ENCODE results near the gene APBA3.

DNA sequence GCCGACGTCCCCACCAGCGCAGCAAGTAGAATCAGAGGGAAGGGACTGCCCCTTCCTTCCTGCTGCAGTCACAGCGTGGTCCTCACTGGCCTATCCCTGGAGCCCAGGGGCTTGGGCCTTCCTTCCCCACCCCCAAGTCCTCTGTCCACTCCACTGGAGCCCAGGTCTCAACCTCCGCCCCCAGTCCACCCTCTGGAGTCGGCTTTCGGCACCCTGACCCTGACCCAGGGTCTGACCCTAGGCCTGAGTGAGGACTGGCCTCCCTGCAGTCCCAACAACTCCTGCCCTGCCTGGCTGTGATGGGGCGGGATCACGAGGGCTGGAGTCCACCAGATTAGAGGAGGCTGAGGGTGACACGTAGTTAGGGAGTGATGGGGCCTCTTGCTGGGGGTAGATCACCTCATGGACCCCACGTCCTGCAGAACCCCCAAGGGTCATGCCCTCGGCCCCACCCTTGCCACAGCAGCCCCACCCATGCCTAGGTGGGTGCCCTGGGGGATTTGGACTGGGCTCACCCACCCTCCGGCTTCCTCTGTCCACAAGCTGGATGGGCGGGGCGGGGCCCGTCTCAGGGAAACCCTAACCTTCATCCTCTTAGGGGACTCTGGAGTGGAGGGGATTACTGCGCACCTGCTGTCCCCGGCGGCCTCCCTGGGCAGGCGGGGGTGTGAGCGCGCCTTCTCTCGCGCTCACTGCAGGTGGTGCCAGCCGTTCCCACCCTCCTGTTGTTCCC lies 6.7 kb upstream of the APBA3 start:
- TF ChIP-seq, protein P1, sequence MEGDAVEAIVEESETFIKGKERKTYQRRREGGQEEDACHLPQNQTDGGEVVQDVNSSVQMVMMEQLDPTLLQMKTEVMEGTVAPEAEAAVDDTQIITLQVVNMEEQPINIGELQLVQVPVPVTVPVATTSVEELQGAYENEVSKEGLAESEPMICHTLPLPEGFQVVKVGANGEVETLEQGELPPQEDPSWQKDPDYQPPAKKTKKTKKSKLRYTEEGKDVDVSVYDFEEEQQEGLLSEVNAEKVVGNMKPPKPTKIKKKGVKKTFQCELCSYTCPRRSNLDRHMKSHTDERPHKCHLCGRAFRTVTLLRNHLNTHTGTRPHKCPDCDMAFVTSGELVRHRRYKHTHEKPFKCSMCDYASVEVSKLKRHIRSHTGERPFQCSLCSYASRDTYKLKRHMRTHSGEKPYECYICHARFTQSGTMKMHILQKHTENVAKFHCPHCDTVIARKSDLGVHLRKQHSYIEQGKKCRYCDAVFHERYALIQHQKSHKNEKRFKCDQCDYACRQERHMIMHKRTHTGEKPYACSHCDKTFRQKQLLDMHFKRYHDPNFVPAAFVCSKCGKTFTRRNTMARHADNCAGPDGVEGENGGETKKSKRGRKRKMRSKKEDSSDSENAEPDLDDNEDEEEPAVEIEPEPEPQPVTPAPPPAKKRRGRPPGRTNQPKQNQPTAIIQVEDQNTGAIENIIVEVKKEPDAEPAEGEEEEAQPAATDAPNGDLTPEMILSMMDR (IDR thresholded peaks at IDR 0.05), result no peak
- no peak for TF ChIP-seq POLR2AphosphoS5 (IDR thresholded peaks at IDR 0.05; ENCODE audit: low read depth, low read length)
- TF ChIP-seq REST (IDR thresholded peaks at IDR 0.05; ENCODE audit: insufficient read depth in 1 of 2, low read depth in 2 of 2, low read length in 1 of 2), result no peak
- TF ChIP-seq TCF7L2 (IDR thresholded peaks at IDR 0.05; ENCODE audit: low read depth, low read length), result no peak

Measured in Panc1 (cell line).